Measurements from ENCODE around the gene GPN1. TPM values are rescaled to one million over a fixed set of nuclear protein-coding genes. Genes with fewer than 3 reads are reported as not detected.
A peak's percentile ranks its signal among the peaks of the same experiment; 100 is the strongest.

The GPN1 gene
- total RNA-seq, 4 donors from 2014 or later, result 18.8 to 28.1 (median 22.7) TPM

DNA sequence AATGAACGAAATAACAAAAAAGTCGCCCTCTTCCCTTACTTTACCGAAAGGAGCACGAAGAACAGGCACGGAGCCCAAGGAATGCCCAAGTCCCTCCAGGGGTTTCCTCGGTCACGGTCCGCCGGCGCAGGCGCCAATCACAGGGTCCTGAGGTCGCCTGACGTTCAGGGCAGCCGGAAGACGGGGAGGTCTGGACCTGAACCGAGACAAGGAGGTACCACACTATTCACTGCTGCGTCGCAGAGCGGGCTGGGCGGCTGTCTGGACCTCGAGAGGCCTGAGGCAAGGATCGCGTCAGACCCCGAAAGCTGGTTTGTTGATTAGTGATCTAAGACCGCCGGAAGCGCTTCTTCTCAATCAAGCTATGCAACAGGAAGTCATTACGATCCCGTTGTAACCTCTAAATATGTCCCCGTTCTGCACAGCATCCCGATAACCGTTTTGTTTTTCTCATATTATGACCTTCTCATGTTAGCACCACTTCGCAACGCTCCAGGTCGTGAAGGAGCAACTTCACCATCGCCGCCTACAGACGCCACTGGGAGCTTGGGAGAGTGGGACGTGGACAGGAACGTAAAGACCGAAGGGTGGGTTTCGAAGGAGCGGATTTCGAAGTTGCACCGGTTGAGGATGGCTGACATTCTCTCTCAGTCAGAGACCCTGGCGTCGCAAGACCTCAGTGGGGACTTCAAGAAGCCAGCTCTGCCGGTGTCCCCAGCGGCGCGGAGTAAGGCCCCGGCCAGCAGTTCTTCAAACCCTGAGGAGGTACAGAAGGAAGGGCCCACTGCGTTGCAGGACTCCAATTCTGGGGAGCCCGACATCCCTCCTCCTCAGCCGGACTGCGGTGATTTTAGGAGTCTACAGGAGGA, 34.7 kb downstream of the GPN1 start, which contains the start of the genes SLC4A1AP and SUPT7L:
TSS of gene SLC4A1AP (plus strand) at position 605 of the 869 bp plus-strand sequence. CDS start at position 631, 26 bp downstream.
TSS of gene SUPT7L (minus strand) at position 330 of the 869 bp plus-strand sequence. CDS start 1,422 bp downstream, outside the sequence.
- H3K27ac ChIP-seq (replicated peaks in 1 of 4), result peak within 1 kb of the TSS; percentile 77 to 89 (median 86)
- peak within 1 kb of the TSS; percentile 72 to 91 (median 88) for H3K4me3 ChIP-seq
- no peaks in the 10 kb centered on the region for H3K27me3 ChIP-seq
- H3K36me3 ChIP-seq, result peaks cover 19 to 59% (median 46%) of the 10 kb centered on the region in 4 donors
- 0% methylated on average over 45 of the region's 56 CpGs for WGBS
- DNase-seq (ENCODE audit: extremely low spot score), result peak; percentile 94
- H3K9me3 ChIP-seq, result no peaks in the 10 kb centered on the region
- intact Hi-C loops (cut with DNase I), result no loop called here
- peaks cover 27 to 50% (median 39%) of the 10 kb centered on the region in 4 donors for H3K4me1 ChIP-seq
- TF ChIP-seq EP300 (IDR thresholded peaks at IDR 0.05), result no peak
- TF ChIP-seq, protein P1, sequence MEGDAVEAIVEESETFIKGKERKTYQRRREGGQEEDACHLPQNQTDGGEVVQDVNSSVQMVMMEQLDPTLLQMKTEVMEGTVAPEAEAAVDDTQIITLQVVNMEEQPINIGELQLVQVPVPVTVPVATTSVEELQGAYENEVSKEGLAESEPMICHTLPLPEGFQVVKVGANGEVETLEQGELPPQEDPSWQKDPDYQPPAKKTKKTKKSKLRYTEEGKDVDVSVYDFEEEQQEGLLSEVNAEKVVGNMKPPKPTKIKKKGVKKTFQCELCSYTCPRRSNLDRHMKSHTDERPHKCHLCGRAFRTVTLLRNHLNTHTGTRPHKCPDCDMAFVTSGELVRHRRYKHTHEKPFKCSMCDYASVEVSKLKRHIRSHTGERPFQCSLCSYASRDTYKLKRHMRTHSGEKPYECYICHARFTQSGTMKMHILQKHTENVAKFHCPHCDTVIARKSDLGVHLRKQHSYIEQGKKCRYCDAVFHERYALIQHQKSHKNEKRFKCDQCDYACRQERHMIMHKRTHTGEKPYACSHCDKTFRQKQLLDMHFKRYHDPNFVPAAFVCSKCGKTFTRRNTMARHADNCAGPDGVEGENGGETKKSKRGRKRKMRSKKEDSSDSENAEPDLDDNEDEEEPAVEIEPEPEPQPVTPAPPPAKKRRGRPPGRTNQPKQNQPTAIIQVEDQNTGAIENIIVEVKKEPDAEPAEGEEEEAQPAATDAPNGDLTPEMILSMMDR (IDR thresholded peaks at IDR 0.05), result peak in 1 of 3 experiments; percentile 9
- TF ChIP-seq POLR2AphosphoS5 (IDR thresholded peaks at IDR 0.05), result peak; percentile 73 to 74
- peak; percentile 30 for TF ChIP-seq POLR2A (IDR thresholded peaks at IDR 0.05; ENCODE audit: low read depth)

DNA sequence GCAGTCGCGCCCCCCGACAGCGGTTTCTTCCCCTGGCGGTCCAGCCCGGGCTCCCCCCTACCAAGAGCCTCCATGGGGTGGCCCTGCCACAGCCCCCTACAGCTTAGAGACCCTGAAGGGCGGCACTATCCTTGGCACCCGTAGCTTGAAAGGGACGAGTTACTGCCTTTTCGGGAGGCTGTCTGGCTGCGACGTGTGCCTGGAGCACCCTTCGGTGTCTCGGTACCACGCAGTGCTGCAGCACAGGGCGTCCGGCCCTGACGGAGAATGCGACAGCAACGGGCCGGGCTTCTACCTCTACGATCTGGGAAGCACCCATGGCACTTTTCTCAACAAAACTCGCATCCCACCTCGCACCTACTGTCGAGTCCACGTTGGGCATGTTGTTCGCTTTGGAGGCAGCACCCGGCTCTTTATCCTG, 35.3 kb downstream of the GPN1 start:
- H3K4me3 ChIP-seq, result peak overlapping the region; percentile 72 to 91 (median 88)
- intact Hi-C loops (cut with DNase I), result no loop called here
- WGBS, result 7% methylated on average over 18 of the region's 28 CpGs
- no peaks in the 10 kb centered on the region for H3K27me3 ChIP-seq
- H3K27ac ChIP-seq (replicated peaks in 1 of 4), result peak overlapping the region; percentile 77 to 89 (median 86)
- TF ChIP-seq POLR2AphosphoS5 (IDR thresholded peaks at IDR 0.05) (no peak), EP300 (IDR thresholded peaks at IDR 0.05) (no peak), POLR2A (IDR thresholded peaks at IDR 0.05; ENCODE audit: low read depth) (no peak)
- TF ChIP-seq, protein P1 (IDR thresholded peaks at IDR 0.05), result no peak
- H3K36me3 ChIP-seq, result peaks cover 20 to 62% (median 50%) of the 10 kb centered on the region in 4 donors
- H3K4me1 ChIP-seq, result peaks cover 27 to 47% (median 37%) of the 10 kb centered on the region in 4 donors
- no peak for DNase-seq (ENCODE audit: extremely low spot score)
- no peaks in the 10 kb centered on the region for H3K9me3 ChIP-seq

DNA sequence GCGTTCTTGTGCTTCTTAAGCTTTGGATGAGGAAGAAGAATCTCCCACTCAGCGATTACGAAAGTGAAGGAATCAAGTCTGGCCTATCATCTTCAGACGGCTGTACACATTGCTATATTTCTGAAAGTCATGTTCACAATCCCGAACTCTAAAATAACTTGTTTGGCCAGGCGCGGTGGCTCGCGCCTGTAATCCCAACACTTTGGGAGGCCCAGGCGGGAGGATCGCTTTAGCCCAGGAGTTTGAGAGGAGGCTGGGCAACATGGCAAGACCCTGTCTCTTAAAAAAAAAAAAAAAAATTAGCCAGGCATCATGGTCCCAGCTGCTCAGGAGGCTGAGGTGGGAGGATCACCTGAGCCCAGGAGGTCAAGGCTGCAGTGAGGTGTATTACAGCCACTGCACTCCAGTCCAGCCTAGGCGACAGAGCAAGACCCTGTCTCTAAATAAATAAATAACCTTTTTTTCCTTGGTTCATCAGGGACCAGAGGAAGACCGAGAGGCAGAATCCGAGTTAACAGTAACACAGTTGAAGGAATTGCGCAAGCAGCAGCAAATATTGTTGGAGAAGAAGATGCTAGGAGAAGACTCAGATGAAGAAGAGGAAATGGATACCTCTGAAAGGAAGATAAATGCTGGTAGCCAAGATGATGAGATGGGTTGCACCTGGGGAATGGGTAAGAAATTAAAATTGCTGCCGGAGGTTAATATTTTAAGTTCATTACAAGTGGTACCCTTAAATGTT, 35.9 kb downstream of the GPN1 start:
- Histone ChIP-seq H3K9me3 (no peaks in the 10 kb centered on the region), H3K4me3 (peak overlapping the region; percentile 72 to 91 (median 88)), H3K36me3 (peaks cover 26 to 62% (median 52%) of the 10 kb centered on the region in 4 donors), H3K4me1 (peaks cover 27 to 41% (median 35%) of the 10 kb centered on the region in 4 donors), H3K27me3 (no peaks in the 10 kb centered on the region), H3K27ac (replicated peaks in 1 of 4) (peak overlapping the region in 1 of 4 donors; percentile 77)
- DNase-seq (ENCODE audit: extremely low spot score), result no peak
- 88% methylated on average over 16 of the region's 16 CpGs for WGBS
- TF ChIP-seq, protein P1 (IDR thresholded peaks at IDR 0.05), result no peak
- TF ChIP-seq POLR2A (IDR thresholded peaks at IDR 0.05; ENCODE audit: low read depth), result no peak
- no peak for TF ChIP-seq EP300 (IDR thresholded peaks at IDR 0.05)
- TF ChIP-seq POLR2AphosphoS5 (IDR thresholded peaks at IDR 0.05), result no peak
- intact Hi-C loops (cut with DNase I), result no loop called here

GRCh38 chr2:27667446-27667845, 38.6 kb downstream of the GPN1 start:
- TF ChIP-seq EP300 (IDR thresholded peaks at IDR 0.05), result no peak
- TF ChIP-seq POLR2AphosphoS5 (IDR thresholded peaks at IDR 0.05), result no peak
- TF ChIP-seq, protein P1 (IDR thresholded peaks at IDR 0.05), result no peak
- TF ChIP-seq POLR2A (IDR thresholded peaks at IDR 0.05; ENCODE audit: low read depth), result no peak
- no peak for DNase-seq (ENCODE audit: extremely low spot score)
- Histone ChIP-seq H3K4me3 (no peak overlapping the region), H3K27ac (replicated peaks in 1 of 4) (no peak overlapping the region), H3K27me3 (no peaks in the 10 kb centered on the region), H3K36me3 (peaks cover 31 to 63% (median 53%) of the 10 kb centered on the region in 4 donors), H3K4me1 (peaks cover 22 to 29% (median 26%) of the 10 kb centered on the region in 4 donors), H3K9me3 (no peaks in the 10 kb centered on the region)
- intact Hi-C loops (cut with DNase I), result no loop called here
- WGBS, result 75% methylated on average over 1 of the region's 1 CpG
